GM19467 (cell line): Measurements from ENCODE around the gene C9orf78.

ENCODE experiments used
- ATAC-seq: cut with Tn5 transposase; IDR thresholded peaks from one replicate; pipeline ENCODE4 v1.9.1; 2021; ENCODE audit warnings: mild to moderate bottlenecking, moderate library complexity; ENCODE audit not compliant: unreplicated experiment

The C9orf78 gene, protein sequence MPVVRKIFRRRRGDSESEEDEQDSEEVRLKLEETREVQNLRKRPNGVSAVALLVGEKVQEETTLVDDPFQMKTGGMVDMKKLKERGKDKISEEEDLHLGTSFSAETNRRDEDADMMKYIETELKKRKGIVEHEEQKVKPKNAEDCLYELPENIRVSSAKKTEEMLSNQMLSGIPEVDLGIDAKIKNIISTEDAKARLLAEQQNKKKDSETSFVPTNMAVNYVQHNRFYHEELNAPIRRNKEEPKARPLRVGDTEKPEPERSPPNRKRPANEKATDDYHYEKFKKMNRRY

DNA sequence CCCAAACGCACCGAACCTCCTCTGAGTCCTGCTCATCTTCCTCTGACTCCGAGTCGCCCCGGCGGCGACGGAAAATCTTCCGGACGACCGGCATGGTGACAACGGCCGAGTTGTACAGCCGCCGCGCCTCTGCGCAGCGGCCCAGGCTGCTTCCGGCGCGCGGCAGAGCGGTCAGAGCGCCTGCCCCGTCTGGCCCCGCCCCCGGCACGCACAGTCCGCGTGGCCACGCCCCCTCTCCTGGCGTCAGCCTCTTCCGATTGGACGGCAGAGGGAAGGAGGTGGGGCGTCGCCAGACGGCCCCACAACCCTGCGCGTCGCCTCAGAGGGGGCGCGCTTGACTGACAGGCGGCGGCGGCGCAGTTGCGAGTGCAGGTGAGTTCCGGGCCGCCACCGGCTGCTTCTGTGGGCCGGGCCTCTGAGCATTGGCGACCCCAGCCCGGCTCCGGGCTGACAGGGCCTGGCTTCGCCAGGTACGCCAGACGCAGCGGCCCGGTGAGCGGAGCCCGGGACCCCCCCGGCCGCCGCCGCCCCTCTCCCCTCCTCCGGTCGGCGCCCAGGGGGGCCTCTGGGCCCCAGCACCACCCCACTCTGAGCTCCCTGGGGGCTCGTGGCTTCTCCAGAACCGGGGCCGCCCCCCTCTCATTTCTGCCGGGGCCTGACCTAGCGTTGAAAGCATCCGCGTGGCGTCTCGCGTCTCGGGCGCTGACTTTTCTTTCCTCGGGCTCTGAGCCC lies at the start of gene C9orf78, which contains the start of gene USP20:
Gene C9orf78 (minus strand): TSS at position 148 of the 732 bp plus-strand sequence. CDS start 54 bp downstream, at position 94.
Gene USP20 (plus strand): TSS at position 331 of the 732 bp plus-strand sequence. CDS start 17,098 bp downstream, outside the sequence.
- peak; percentile 91 for ATAC-seq

DNA sequence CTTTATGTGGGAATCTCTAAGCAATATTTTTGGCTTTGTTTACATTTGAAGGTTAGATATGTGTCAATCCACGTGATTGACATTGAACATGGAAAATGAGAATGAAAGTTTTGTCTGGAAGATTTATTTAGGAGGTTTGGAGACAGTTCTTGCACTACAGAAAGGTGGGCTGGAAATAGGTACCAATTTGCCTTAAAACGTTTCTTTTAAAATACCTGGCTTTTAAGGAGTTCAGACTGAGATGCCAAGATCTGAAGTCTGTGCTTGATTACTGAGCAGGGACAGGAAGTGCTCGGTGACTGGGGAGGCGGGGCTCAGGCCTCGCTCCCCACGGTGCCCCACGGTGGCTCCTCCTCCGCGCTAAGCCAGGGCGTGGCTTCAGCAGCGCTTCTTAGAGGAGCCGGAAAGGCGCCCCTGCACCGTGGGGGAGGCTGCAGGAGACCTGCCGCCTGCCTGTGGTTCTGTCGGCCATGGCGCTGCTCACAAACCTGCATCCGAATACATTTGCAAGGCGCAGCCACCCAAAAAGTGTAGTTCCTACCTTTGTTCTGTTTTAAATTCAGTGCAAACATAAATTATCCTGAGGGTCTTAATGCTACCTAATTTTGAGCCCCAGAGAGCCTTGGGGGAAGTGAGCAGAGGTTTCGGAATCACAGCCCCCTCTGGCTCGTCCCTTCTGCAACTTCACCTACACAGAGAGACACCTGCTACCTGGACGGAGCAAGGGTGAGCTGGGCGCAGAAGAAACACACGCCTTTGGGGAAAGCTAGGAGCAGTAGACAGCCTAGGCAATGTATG lies 49.3 kb upstream of the C9orf78 start:
- ATAC-seq: peak; percentile 40

DNA sequence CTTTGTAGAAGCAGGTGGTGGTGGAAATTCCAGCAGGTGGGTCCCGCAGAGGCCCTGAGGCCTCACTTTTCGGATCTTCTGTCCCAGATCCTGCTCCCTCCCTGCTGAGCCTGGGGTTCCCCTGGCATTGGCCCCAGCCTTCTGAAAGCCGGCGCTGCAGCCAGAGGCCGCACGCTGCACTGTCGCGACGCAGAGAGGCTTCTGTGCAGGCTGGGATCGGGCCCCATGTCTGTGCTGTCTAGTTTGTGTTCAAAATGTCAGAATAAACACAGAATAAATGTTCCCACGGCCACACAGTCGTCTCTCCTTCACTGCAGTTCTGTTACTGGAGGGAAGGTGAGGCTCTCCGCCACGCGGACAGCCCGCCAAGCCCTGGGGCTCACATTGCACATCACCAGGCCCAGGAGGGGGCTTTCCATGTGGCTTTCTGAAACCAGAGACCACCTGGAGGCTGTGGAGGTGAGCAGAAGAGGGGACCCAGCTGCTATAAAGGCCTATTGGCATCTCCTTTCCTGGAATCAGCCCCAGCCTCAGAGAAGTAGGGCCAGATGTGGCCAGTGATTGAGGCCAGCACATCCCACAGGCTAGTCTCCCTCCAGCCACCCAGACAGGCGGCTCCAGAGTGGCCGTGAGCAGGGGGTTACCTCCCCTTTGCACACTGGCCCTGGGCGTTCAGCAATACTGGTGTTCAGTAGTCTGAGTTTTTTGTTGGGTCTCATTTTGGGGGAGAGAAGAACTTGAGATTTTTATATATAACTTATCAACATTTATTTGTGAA lies 46.7 kb upstream of the C9orf78 start:
- ATAC-seq: no peak

DNA sequence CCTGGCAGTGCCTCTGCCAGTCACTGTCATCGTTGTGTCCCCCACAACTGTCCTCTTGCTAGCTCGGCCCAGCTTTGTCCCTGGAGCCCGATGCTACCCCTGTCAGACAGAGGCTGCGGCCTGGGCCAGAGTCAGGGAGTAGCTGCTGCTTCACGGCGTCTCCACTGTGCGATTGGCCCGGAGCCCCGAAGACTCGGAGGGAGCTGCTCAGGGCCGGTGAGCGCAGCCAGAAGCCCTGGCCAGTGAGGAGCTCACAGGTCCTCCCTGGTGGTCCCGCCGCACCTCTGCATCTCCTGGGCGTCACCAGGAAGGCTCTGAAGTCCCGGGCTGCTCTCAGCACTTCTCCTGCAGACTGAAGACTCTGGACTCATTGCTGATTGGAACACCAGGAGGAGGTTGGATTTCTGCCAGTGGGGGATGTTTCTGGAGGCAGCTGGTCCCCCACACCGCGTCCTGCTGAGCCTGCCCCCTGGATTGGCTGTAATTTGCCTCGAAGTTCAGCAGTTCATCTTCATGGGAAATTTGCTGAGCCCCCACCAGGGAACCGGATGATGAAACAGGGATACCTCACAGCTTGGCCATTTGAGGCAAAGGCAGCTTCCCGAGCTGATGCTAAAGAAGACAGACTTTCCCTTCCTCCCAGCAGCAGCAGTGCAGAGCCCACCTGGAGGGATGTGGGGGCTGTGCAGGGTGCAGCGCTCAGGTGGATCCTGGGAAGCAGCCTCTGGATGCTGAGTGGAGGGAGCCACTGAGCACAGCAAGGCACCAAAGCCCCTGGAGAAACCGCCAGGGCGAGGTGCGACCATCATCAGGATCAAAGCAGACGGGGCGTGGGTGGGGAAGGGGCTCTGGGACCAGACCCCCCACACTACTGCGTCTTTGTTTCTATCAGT lies 45.8 kb upstream of the C9orf78 start:
- ATAC-seq: no peak

DNA sequence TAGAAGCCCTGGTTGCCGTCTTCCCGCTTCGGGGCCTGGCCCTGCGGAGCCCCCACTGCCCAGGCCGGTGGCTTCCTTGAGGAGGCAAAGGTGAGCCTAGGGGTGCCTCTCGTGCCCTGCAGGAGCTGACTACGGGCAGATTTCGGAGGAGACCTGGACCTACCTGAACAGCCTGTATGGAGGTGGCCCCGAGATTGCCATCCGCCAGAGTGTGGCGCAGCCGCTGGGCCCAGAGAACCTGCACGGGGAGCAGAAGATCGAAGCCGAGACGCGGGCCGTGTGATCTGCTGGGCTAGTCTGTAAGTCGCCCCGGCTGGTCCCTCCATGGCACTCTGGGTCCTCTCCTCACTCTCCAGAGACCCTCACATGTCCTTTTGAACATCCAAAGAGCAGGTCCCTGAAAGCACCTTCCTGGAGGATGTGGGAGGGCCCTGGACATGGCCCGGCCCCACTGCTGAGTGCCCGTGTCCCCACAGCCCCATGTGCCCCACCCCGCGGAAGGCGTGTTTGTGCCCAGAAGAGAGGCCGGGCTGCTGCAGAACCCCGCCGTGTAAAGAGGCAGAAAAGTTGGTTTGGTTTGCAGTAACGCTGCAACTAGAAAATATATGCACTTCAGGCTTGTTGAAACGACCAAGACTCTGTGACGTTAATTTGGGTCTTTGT lies 45.0 kb upstream of the C9orf78 start:
- ATAC-seq: no peak

DNA sequence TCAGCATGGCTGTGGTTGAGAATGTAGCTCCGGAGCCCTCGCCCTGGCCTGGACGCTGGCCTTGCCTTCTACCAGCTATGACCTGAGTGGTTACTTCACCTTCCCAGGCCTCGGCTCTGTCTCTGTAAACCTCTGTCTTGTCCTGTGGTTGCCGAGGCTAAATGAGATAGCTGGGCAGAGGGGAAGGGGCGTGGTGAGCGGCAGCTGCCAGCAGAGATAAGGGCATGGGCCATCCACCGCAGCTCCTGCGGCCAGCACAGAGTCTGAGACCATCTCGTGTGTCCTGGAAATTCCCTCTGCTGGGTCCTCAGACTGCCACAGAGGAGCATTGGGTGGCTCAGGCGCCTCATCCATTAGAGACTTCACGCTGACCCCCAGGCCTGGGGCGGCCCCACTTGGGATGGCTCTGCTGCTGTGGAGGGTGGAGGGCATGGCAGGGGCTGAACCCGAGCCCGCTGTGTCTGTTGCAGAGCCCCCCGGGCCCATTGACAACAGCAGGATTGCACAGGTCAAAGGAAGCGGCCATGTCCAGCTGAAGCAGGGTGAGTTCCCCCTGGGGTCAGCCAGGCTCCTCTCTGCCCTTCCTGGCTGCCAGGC lies 44.1 kb upstream of the C9orf78 start:
- no peak for ATAC-seq

DNA sequence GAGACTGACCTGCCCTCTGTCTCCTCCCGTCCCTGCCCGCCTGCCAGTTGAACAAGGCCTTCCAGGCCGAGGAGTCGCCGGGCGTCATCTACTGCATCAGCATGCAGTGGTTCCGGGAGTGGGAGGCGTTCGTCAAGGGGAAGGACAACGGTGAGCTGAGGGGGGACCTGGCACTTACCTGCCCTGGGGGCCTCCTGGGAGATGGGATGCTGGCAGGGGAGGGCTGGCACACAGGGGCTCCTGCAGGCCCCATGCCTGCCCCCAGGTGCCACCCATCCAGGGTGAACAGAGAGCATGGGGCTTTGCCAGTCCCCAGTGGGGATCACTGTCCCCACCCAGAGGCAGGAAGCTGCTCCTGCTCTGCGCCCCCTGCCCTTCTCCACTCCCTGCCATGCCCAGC lies 43.2 kb upstream of the C9orf78 start:
- ATAC-seq: no peak

DNA sequence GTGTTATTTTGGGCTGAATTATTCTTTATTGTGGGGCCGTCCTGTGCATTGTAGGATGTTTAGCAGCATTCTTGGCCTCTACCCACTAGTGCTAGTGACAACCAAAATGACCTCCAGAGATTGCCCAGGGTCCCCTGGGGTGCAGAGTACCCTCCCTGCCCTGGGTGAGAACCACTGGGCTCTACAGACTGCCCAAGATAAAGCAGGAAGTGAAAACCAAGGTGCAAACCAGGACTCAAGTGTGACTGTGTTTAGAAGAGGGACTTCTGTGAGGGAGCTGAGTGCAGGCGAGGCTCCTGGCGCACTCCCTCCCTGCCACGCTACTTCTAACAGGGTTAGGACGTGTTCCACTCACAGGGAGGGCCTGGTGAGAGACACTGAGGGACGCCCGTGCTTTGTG lies 41.7 kb upstream of the C9orf78 start:
- no peak for ATAC-seq

DNA sequence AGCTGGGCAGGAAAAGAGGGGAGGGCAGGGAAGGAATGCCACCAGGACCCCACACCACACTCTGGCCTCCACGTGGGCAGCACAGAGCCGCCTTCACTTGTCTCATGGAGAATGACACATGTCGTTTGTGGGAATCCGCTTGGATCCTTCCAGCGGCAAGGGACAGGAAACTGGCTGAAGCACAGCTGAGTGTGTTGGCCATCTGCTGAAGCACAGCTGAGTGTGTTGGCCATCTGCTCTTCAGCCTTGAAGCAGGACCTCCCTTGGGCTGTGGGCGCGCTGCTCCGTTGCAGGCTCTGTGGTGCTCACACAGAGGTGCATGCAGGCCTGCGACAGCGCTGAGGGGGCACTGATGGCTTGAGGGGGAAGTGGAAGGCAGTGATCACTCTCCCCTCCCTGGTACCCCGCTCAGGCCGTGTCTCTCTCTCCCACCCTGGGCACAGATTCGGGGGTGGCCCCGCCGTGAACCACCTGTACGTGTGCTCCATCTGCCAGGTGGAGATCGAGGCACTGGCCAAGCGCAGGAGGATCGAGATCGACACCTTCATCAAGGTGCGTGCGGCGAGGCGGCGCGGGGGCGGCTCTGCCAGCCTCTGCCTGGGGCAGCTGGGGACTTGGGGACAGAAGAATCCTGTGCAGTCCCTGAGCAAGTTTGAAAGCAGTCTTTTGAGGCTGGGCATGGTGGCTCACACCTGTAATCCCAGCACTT lies 40.8 kb upstream of the C9orf78 start:
- ATAC-seq: no peak

DNA sequence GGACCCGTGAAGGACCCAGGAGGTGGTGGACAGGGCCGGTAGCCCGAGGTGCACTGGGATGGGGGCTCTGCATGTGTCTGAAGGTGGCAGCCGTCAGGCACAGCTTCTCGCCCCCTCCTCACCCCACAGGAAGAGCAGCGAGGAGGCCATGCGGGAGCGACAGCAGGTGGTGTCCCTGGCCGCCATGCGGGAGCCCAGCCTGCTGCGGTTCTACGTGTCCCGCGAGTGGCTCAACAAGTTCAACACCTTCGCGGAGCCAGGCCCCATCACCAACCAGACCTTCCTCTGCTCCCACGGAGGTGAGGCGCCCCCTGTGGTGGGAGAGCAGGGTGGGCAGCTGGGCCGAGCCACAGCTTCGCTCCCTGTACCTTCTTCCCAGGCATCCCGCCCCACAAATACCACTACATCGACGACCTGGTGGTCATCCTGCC lies 40.1 kb upstream of the C9orf78 start:
- ATAC-seq: no peak

DNA sequence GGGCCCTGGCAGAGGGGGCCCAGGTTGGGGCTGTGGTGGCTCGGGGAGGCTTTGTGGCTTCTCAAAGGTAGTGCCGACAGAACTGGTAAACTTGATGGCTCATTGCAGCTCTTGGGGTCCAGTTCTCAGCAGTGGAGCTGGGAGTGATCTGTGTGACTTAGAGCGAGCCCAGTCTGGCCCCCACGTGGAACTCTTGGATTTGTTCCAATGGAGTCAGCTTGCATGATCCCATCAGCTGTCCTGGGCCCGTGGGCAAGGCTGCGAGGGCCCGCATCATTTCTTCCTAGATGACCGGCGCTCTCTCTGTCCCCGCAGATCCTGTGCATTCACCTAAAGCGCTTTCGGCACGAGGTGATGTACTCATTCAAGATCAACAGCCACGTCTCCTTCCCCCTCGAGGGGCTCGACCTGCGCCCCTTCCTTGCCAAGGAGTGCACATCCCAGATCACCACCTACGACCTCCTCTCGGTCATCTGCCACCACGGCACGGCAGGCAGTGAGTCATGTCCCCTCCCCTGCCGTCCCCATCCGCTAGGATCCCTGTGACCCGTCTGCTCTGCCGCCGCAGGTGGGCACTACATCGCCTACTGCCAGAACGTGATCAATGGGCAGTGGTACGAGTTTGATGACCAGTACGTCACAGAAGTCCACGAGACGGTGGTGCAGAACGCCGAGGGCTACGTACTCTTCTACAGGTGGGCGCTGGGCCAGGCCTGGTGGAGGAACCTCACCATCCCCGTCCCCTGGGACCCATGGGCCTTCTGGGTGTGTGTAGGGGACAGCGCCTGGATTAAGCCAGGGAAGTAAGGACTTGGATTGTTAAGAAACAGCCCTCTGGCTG lies 39.4 kb upstream of the C9orf78 start:
- no peak for ATAC-seq

DNA sequence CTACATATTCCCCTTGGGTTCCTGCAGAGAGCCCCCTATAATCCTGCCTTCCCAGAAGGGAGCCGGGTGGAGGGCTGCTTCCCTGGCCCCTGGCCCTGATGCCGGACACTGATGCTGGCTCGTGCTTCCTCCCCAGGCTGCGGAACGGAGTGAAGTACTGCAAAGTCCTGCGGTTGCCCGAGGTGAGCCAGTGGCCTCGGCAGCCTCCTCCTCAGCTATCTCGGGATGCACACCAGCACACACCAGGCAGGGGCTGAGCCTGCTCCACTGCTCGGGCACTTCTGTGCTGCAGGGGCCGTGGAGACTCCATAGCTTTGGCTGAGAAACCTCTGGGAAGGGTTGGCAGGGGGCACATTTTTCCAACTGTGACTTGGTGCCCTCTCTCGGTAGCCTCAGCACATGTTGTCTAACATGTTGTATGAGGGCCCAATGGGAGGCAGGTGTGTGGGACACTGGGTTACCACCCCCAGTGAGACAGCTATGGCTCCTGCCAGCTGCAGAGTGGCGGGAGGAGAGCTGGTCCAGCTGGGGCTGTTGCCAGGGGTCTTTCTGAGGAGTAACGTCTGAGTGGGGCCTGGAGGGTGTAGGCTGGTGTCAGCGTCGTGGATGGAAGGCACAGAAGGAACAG lies 38.6 kb upstream of the C9orf78 start:
- ATAC-seq: no peak

DNA sequence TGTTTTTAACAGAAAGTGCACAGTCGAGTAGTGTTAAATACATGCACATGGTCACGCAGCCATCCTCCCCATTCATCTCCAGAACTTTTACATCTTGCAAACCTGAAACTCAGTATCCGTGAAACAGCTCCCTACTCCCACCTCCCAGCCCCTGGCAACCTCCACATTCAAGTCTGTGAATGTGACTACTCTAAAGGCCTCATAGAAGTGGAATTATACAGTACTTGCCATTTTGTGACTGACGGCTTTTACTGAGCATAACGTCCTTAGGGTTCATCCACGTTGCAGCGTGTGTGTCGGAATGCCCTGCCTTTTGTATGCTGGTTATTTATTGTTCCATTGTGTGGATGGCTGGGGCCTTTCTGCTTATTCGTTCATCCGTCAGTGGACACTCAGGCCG lies 36.0 kb upstream of the C9orf78 start:
- no peak for ATAC-seq

DNA sequence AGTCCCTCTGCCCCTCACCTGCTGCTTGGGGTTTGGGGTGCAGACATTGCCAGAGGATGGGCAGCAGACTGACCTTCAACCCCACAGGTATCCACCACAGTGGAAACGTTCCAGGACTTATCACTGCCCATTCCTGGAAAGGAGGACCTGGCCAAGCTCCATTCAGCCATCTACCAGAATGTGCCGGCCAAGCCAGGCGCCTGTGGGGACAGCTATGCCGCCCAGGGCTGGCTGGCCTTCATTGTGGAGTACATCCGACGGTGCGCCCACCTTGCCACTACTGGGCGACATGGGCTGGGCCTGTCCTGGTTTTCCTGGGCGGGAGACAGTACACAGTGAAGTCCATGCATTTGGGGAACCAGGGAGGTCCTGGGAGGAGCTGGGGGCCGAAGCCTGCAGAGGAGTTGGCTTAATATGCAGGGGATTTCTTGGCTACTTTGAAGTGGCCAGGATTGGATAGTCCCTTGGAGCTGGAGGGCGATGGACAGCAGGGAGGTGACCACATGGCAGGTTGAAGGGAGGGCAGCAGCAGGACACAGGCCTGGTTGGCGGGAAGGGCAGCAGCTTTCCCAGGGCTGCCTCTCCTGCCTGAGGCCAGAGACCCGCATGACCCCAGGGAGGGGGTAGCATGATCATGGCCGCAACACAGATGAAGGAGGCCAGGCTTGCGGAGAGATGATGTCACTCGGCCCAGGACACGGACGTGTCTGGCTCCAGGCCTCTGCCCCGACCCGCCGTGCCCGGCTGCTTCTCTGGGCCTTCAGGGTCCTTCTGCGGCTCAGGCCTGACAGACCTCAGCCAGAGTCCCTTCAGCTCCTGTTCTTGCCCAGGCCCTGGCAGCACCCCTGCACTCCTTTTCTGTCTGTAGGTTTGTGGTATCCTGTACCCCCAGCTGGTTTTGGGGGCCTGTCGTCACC lies 34.8 kb upstream of the C9orf78 start:
- no peak for ATAC-seq

DNA sequence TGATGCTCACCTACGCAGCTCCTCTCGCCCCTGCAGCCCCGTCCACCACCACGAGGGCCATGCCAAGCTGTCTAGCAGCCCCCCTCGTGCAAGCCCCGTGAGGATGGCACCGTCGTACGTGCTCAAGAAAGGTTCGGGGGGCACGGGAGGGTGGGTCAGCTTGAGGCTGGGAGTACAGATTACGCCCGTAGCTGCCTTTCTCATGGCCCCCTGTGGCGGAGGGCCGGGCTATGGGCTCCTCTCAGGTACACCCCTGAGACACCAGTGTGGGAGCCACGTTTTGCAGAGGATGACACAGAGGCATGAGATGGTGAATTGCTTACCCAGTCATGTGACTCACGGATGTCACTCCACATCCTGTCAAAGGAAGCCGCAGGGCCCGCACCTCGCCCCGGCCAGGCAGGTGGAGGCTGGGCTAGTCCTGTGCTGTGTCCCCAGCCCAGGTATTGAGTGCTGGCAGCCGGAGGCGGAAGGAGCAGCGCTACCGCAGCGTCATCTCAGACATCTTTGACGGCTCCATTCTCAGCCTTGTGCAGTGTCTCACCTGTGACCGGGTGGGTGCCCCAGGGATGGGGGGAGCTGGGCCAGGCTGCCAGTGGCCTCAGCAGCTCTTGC lies 33.9 kb upstream of the C9orf78 start:
- ATAC-seq: no peak
